Right ventricle myocardium superior (tissue), 1 donor: Measurements from ENCODE around the gene PRMT3. TPM values are rescaled to one million over a fixed set of nuclear protein-coding genes. Genes with fewer than 3 reads are reported as not detected.
"Not testable (repeated sequence)": the region's sequence is repeated elsewhere in the genome, so short reads cannot be mapped to it uniquely, and the experiment has no call there.

ENCODE experiments used
- ATAC-seq: fragments of 200-7000 bp; cut with Tn5 transposase; one replicate; pipeline ENCODE4 v1.9.1; 2020; ENCODE audit warnings: mild to moderate bottlenecking; ENCODE audit not compliant: poor library complexity
- DNase-seq: peaks from one replicate; pipeline ENCODE4 v3.0.0-alpha.2; 2020
- intact Hi-C: fragments of 100-400 bp; cut with DNase I; formaldehyde crosslinking; loops from one replicate; pipeline ENCODE4 v1.11.2; 2022
- total RNA-seq: library from RNA; stranded (reverse); fragmentation: NEBNext Ultra II Directional; extraction: Animal tissue kit (Norgen Biotek cat#: 25700); gene quantifications from one replicate; pipeline ENCODE4 v1.2.1, GENCODE V29; 2021
- donor health status: DM: no; HTN: yes; CAD: no; lungs with severe emphysema.

PRMT3 gene
- total RNA-seq, 1 donor from 2014 or later = 13.3 TPM

DNA sequence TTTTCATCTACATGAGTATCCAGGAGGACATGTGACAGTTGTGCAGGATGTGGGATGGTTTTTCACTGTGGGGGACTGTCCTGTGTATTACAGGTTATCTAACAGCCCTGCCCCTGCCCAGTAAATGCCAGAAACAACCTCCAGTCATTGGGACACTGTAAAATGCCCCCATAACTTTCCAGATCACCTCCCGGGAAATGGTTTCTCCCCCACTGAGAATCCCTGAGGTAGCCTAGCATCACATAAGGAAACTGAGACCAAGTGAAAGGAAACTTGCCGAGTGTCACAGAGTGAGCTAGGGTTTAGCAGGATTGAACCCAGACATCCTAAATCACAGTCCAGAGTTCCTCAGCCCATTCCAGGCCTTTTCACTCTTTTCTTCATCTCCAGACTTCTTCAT is 163.6 kb downstream of the PRMT3 start:
- ATAC-seq = no peak

GRCh38 chr11:20555783-20556182 is 168.3 kb downstream of the PRMT3 start:
- intact Hi-C loops = no loop called here
- no peak for DNase-seq
- no peak for ATAC-seq

More for the DNA sequence above, 163.6 kb downstream of the PRMT3 start:
- DNase-seq = no peak
- intact Hi-C loops = no loop called here

GRCh38 chr11:20556396-20556795 is 168.9 kb downstream of the PRMT3 start:
- DNase-seq, intact Hi-C loops, ATAC-seq: not testable (repeated sequence)

DNA sequence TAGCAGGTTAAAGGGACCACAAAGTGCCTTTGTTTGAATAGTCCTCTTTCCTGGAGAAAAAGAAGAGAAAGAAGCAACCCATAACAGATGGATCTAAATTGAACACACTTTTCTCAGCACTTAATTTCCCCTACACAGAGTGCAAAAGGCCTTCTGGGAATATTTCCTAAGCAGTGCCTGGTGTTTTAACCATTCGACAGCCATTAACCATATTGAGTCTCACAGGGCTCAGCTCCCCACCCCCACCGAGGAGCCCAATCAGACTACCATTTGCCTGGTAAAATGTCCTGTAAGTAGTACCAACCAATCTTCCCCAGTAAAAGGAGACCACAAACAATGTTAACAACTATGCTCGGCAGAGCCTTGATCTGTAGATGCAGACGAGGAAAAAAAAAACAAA is 171.2 kb downstream of the PRMT3 start:
- DNase-seq (no peak), ATAC-seq (no peak)
- intact Hi-C loops = no loop called here

Other genes starting within 250 kb of the PRMT3 start
- gene DBX1, start 227.2 kb upstream of the PRMT3 start, total RNA-seq = not detected
- gene HTATIP2, start 24.0 kb upstream of the PRMT3 start, total RNA-seq = 21.4 TPM
- gene SLC6A5, start 211.9 kb downstream of the PRMT3 start, total RNA-seq = not detected